Endothelial cell of umbilical vein (primary cell): ENCODE data around the gene ZMAT5. TPM values are rescaled to one million over a fixed set of nuclear protein-coding genes. Genes with fewer than 3 reads are reported as not detected.

Source experiments
- BruUV-seq: library from RNA; stranded (reverse); fragments of 400-500 nt; replicated peaks from 2 replicates; lab custom pipeline; 2021; lab: Mats Ljungman, UMichigan
- CTCF ChIA-PET: fragments of 300-600, 350-600 bp; sonication (Branson Sonifier 250); formaldehyde crosslinking; loops from one replicate; lab custom pipeline; 2021; ENCODE audit warnings: antibody characterized with exemption, inconsistent platforms; lab: Charles Lee
- POLR2A ChIA-PET: fragments of 300-600, 350-600 bp; sonication (Branson Sonifier 250); formaldehyde crosslinking; loops from one replicate; lab custom pipeline; 2021; ENCODE audit warnings: antibody characterized with exemption, inconsistent platforms; lab: Charles Lee
- DNase-seq: peaks from one replicate; pipeline ENCODE4 v3.0.0-alpha.2; 2011; ENCODE audit warnings: low read depth, low spot score
- FAIRE-seq: peaks from 2 replicates; lab custom pipeline; 2011; peaks lifted over from hg19 to GRCh38; lab: Jason Lieb, UNC
- H2AFZ ChIP-seq: 2 replicates; pipeline ENCODE4 v1.6.0; 2012; ENCODE audit warnings: low read depth, low read length, control low read depth, inconsistent platforms
- H3K27ac ChIP-seq: 2 replicates; pipeline ENCODE4 v1.5.1; 2011; ENCODE audit warnings: low read depth, mild to moderate bottlenecking, control low read depth, low read length, moderate library complexity; ENCODE audit not compliant: insufficient read depth
- H3K27me3 ChIP-seq, 2 experiments: 2 replicates each; pipeline versions ENCODE4 v1.6.0 to v1.6.1; 2011; ENCODE audit warnings: low read length in 2 of 2, mixed read lengths in 1 of 2; ENCODE audit not compliant: control insufficient read depth in 2 of 2, insufficient read depth in 2 of 2
- H3K36me3 ChIP-seq, 2 experiments: 2 replicates in 1 of 2; 3 replicates in 1 of 2; pipeline ENCODE4 v1.5.1; 2011; ENCODE audit warnings: low read length in 2 of 2, mild to moderate bottlenecking in 1 of 2, moderate library complexity in 1 of 2; ENCODE audit not compliant: control insufficient read depth in 2 of 2, insufficient read depth in 2 of 2; ENCODE audit errors: extremely low read depth in 1 of 2
- H3K4me1 ChIP-seq: 3 replicates; pipeline ENCODE4 v1.5.1; 2011; ENCODE audit warnings: mild to moderate bottlenecking, low read length; ENCODE audit not compliant: control insufficient read depth, insufficient read depth; ENCODE audit errors: extremely low read depth
- H3K4me2 ChIP-seq: 2 replicates; pipeline ENCODE4 v1.6.1; 2011; ENCODE audit warnings: low read length, control low read depth, mixed read lengths; ENCODE audit not compliant: insufficient read depth
- H3K4me3 ChIP-seq, 3 experiments: fragments of 200-600 bp in 1 of 3; sonication (generic), shearing (Covaris generic) in 1 of 3; replicated peaks in 1 of 3; 2 replicates each; pipeline ENCODE4 v1.5.1; 2011 to 2016; ENCODE audit warnings: control low read depth in 3 of 3, low read length in 3 of 3, mild to moderate bottlenecking in 2 of 3, inconsistent platforms in 1 of 3, low read depth in 1 of 3, moderate library complexity in 1 of 3; ENCODE audit not compliant: insufficient read depth in 1 of 3
- H3K79me2 ChIP-seq: 2 replicates; pipeline ENCODE4 v1.6.0; 2012; ENCODE audit warnings: low read length, inconsistent platforms; ENCODE audit not compliant: control insufficient read depth, insufficient read depth
- H3K9ac ChIP-seq: replicated peaks from 2 replicates; pipeline ENCODE3; 2011; ENCODE audit warnings: low read length, control low read depth; ENCODE audit not compliant: insufficient read depth; ENCODE audit errors: extremely low read depth
- H3K9me1 ChIP-seq: replicated peaks from 3 replicates; pipeline ENCODE4 v1.6.0; 2011; ENCODE audit warnings: mild to moderate bottlenecking, low read length; ENCODE audit not compliant: control insufficient read depth, insufficient read depth; ENCODE audit errors: extremely low read depth
- H3K9me3 ChIP-seq: replicated peaks from 2 replicates; pipeline ENCODE4 v1.5.1; 2012; ENCODE audit warnings: low read length, inconsistent platforms; ENCODE audit not compliant: control insufficient read depth, insufficient read depth
- H4K20me1 ChIP-seq: replicated peaks from 2 replicates; pipeline ENCODE3; 2011; ENCODE audit warnings: mild to moderate bottlenecking, low read length; ENCODE audit not compliant: control insufficient read depth, insufficient read depth; ENCODE audit errors: extremely low read depth
- CTCF ChIP-seq, 2 donors: IDR thresholded peaks; 1 replicate in 1 of 2; 2 replicates in 1 of 2; pipeline ENCODE4 v1.5.1; 2011; ENCODE audit warnings: low read length in 2 of 2, mild to moderate bottlenecking in 2 of 2, moderate library complexity in 2 of 2, control low read depth in 1 of 2, inconsistent platforms in 1 of 2, low read depth in 1 of 2; ENCODE audit not compliant: insufficient read depth in 1 of 2; ENCODE audit errors: extremely low read depth in 1 of 2
- EZH2 ChIP-seq: IDR thresholded peaks from 2 replicates; pipeline ENCODE4 v1.6.1; 2012; ENCODE audit warnings: borderline replicate concordance, low read depth, mild to moderate bottlenecking, moderate library complexity, low read length, inconsistent platforms; ENCODE audit not compliant: severe bottlenecking
- FOS ChIP-seq: IDR thresholded peaks from 2 replicates; pipeline ENCODE4 v1.6.1; 2011; ENCODE audit warnings: mild to moderate bottlenecking, low read length, moderate library complexity, borderline replicate concordance; ENCODE audit not compliant: insufficient read depth
- GATA2 ChIP-seq: IDR thresholded peaks from 2 replicates; pipeline ENCODE4 v1.7.0; 2011; ENCODE audit warnings: low read depth, mild to moderate bottlenecking, moderate library complexity, mixed read lengths, low read length; ENCODE audit not compliant: insufficient read length, insufficient read depth
- JUN ChIP-seq: IDR thresholded peaks from 2 replicates; pipeline ENCODE4 v1.6.1; 2011; ENCODE audit warnings: borderline replicate concordance, low read depth; ENCODE audit not compliant: insufficient read length, insufficient read depth
- MYC ChIP-seq: IDR thresholded peaks from one replicate; pipeline ENCODE4 v1.6.1; 2011; ENCODE audit warnings: mild to moderate bottlenecking, low read depth, low read length
- POLR2A ChIP-seq: IDR thresholded peaks from 2 replicates; pipeline ENCODE4 v1.6.1; 2012; ENCODE audit warnings: low read depth, mild to moderate bottlenecking, control low read depth, low read length
- POLR2AphosphoS5 ChIP-seq: IDR thresholded peaks from 2 replicates; pipeline ENCODE4 v1.6.1; 2012; ENCODE audit warnings: low read depth, mild to moderate bottlenecking, control low read depth, low read length, moderate library complexity; ENCODE audit not compliant: insufficient read depth
- dilution Hi-C: fragments of 300-500 bp; cut with MboI; formaldehyde crosslinking; loops from one replicate; pipeline ENCODE4 v1.15.0; 2019; ENCODE audit warnings: low sequenced_read_pairs; ENCODE audit not compliant: extremely low pct_ligation_motif_present
- intact Hi-C: fragments of 100-400 bp; cut with micrococcal nuclease; formaldehyde crosslinking; loops from one replicate; pipeline ENCODE4 v1.10.0; 2022
- polyA plus RNA-seq, 4 experiments: library from polyadenylated mRNA; depleted of rRNA in 3 of 4; stranded (reverse) in 3 of 4; unstranded in 1 of 4; fragments of >200 nt; gene quantifications; 2 replicates each; pipeline versions ENCODE4 v1.2.1 to v1.2.3, GENCODE V29; 2011 to 2012; ENCODE audit warnings: missing spikeins in 1 of 4
- total RNA-seq: library from RNA; stranded (reverse); gene quantifications from 2 replicates; pipeline ENCODE4 v1.2.3, GENCODE V29; 2021
- TF ChIP-seq, protein P1 (sequence below): IDR thresholded peaks from 2 replicates; pipeline ENCODE4 v1.6.1; 2011; ENCODE audit not compliant: insufficient read depth, insufficient read length

ZMAT5 gene
- total and polyA plus RNA-seq, 2 donors (not counting 3 experiments of a cell fraction or from before 2014, with no cell fraction given): 24.9 to 43.6 TPM

- H3K9me1 ChIP-seq: no peaks in the 10 kb centered on the region
- H3K4me1 ChIP-seq: no peaks in the 10 kb centered on the region
- H3K4me2 ChIP-seq: no peak overlapping the region
- FAIRE-seq (no peak), DNase-seq (no peak)
- ChIA-PET CTCF (interaction anchor here (1.0 kb wide), 1 partner anchor 376 kb away, joined by 3 read pairs; no protein-coding TSS in a partner anchor), POLR2A (no interaction called here)
- H3K79me2 ChIP-seq: no peaks in the 10 kb centered on the region
- TF ChIP-seq MYC: no peak
- TF ChIP-seq, protein P1, sequence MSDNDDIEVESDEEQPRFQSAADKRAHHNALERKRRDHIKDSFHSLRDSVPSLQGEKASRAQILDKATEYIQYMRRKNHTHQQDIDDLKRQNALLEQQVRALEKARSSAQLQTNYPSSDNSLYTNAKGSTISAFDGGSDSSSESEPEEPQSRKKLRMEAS: no peak
- TF ChIP-seq FOS: no peak
- TF ChIP-seq CTCF (IDR thresholded peaks at IDR 0.05; ENCODE audit: extremely low read depth in 1 of 2, insufficient read depth in 1 of 2, low read depth in 1 of 2, low read length in 2 of 2): no peak
- TF ChIP-seq POLR2A: no peak
- no peak for TF ChIP-seq GATA2
- no peak for TF ChIP-seq POLR2AphosphoS5
- no peak for TF ChIP-seq EZH2
- TF ChIP-seq JUN: no peak
- H3K9ac ChIP-seq: no peak overlapping the region
- no peaks in the 10 kb centered on the region for H4K20me1 ChIP-seq
- no peak overlapping the region for H2AFZ ChIP-seq
- dilution Hi-C loops (no loop called here), intact Hi-C loops (loop anchor here (10.0 kb wide), 1 partner anchor 237 kb away; no protein-coding TSS in a partner anchor)
- H3K27ac ChIP-seq: no peak overlapping the region
- no TSS peak for BruUV-seq
- H3K4me3 ChIP-seq: no peak overlapping the region
- H3K9me3 ChIP-seq: no peaks in the 10 kb centered on the region
- peaks cover 0 to 1% of the 10 kb centered on the region in 2 experiments for H3K27me3 ChIP-seq
- no peaks in the 10 kb centered on the region for H3K36me3 ChIP-seq
Observed at GRCh38 chr22:29712119-29712518, 54.7 kb downstream of the ZMAT5 start.
